ENCODE data around the gene ZNF831. TPM values are rescaled to one million over a fixed set of nuclear protein-coding genes. Genes with fewer than 3 reads are reported as not detected.

ZNF831 gene
- polyA plus RNA-seq, 1 experiment: not detected

DNA sequence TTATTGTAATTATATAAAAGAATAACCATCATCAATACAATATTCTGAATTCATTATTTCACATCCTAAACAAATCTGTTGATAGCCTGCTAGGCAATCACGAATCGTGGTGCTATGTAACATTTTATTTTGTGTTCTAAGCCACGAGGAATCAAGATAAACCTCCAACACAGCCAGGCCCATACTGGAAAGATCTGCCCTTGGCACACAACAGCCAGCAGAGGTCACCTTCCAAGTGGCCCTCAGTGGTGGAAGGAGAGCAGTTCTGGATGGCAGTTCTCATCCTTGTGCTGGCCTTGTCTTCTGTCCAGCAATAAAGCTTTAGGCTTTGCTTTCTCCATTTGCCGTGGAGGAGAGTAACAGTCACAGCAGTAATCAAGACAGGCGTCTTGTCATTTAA is 13.2 kb downstream of the ZNF831 start:
- no peak for DNase-seq (ENCODE audit: low read depth)
- Histone ChIP-seq H3K27me3 (ENCODE audit: control insufficient read depth, insufficient read depth, low read length) (no peaks in the 10 kb centered on the region), H3K4me3 (ENCODE audit: low read depth, low read length) (no peak overlapping the region), H3K36me3 (ENCODE audit: control insufficient read depth, insufficient read depth, low read length) (no peaks in the 10 kb centered on the region)
- POLR2A ChIA-PET: no interaction called here
- no peak for TF ChIP-seq CTCF (IDR thresholded peaks at IDR 0.05; ENCODE audit: insufficient read depth, low read depth, low read length)
- CTCF ChIA-PET: no interaction called here

DNA sequence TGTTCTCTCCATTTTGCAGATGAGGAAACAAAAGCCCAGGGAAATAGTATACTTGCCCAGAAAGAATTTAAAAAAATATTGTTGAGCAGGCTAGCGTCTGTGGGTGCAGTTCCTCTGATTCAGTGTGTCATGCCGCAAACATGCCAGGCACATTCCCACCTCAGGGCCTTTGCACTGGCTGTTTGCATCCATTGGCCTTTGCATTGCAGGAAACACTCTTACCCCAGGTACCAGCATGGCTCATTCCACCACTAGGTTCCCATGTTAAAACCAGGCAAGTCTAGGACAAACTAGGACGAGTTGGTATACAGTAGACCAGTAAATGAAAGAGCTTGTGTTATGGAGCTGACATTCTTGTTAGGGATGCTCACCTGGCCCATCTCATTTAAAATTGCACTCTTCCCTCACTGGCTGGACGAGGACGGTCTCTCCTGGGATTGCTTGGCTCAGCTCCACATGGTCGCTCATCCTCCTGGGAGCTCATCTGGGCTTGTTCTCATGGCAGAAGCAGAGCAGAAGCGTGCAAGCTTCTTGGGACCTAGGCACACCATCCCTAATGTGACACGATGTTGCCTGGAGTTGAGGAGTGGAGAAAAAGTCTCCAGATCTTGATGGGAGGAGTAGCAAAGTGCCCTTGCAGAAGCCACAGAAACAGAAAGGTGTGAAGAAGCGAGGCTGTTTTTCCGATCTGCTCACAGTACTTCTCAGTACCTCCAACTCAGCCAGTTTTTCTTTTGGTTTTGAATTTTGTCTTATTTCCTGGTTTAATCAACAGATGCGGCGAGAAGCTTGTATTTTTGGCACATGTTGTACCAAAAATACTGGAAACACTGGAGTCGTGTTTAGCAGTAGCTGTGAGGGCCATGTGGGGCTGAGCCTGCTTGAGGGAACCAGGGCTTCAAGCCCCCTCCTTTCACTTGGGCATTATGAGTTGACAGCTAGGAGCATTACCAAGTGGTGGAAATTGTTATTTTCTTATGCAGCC is 13.9 kb downstream of the ZNF831 start:
- no peaks in the 10 kb centered on the region for H3K27me3 ChIP-seq (ENCODE audit: control insufficient read depth, insufficient read depth, low read length)
- no peak overlapping the region for H3K4me3 ChIP-seq (ENCODE audit: low read depth, low read length)
- ChIA-PET POLR2A (no interaction called here), CTCF (interaction anchor here (1.2 kb wide), 1 partner anchor 10 kb away, joined by 4 read pairs; no protein-coding TSS in a partner anchor)
- no peak for TF ChIP-seq CTCF (IDR thresholded peaks at IDR 0.05; ENCODE audit: insufficient read depth, low read depth, low read length)
- no peak for DNase-seq (ENCODE audit: low read depth)
- no peaks in the 10 kb centered on the region for H3K36me3 ChIP-seq (ENCODE audit: control insufficient read depth, insufficient read depth, low read length)

DNA sequence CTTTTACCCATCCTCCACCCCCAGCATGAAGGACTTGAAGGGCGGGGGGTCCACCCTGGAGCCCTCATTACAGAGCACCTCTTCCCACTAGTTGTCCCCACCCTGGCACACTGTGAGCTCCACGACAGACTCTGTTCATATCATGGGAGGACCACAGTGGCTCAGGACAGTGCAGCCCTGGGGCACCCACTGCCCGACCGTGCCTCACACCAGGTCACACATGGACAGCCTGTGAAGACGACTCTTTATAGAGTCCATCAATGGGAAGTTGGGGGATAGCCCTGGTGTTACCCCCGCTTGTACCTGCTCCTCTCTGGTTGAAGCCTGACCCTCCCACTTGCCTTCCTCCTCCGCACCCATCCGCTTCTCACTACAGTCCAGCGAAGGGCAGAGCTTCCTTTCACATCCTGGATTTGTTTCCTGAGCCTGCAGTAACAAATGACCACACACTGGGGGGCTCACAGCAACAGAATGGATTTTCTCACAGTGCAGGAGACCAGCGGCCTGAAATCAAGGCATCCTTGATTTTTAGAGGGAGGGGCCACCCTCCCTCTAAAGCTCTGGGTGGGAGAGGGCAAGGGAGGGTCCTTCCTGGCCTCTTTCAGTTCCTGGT is 15.5 kb downstream of the ZNF831 start:
- POLR2A ChIA-PET: no interaction called here
- H3K27me3 ChIP-seq (ENCODE audit: control insufficient read depth, insufficient read depth, low read length): no peaks in the 10 kb centered on the region
- CTCF ChIA-PET: interaction anchor here (1.2 kb wide), 1 partner anchor 9 kb away, joined by 4 read pairs; no protein-coding TSS in a partner anchor
- DNase-seq (ENCODE audit: low read depth): no peak
- H3K4me3 ChIP-seq (ENCODE audit: low read depth, low read length): no peak overlapping the region
- no peaks in the 10 kb centered on the region for H3K36me3 ChIP-seq (ENCODE audit: control insufficient read depth, insufficient read depth, low read length)
- no peak for TF ChIP-seq CTCF (IDR thresholded peaks at IDR 0.05; ENCODE audit: insufficient read depth, low read depth, low read length)

- CTCF ChIA-PET: no interaction called here
Observed at GRCh38 chr20:59179988-59180387, 16.4 kb downstream of the ZNF831 start.

More at GRCh38 chr20:59179988-59180387, 16.4 kb downstream of the ZNF831 start:
- POLR2A ChIA-PET: no interaction called here
- H3K4me3 ChIP-seq (ENCODE audit: low read depth, low read length): no peak overlapping the region
- TF ChIP-seq CTCF (IDR thresholded peaks at IDR 0.05; ENCODE audit: insufficient read depth, low read depth, low read length): no peak
- no peaks in the 10 kb centered on the region for H3K27me3 ChIP-seq (ENCODE audit: control insufficient read depth, insufficient read depth, low read length)
- H3K36me3 ChIP-seq (ENCODE audit: control insufficient read depth, insufficient read depth, low read length): no peaks in the 10 kb centered on the region
- DNase-seq (ENCODE audit: low read depth): no peak

Data from BJ (cell line).